HG03565 (cell line): ENCODE results near the gene SLC2A2.

Experiments used
- ATAC-seq: cut with Tn5 transposase; IDR thresholded peaks from one replicate; pipeline ENCODE4 v1.9.1; 2021; ENCODE audit warnings: mild to moderate bottlenecking, moderate library complexity; ENCODE audit not compliant: unreplicated experiment

SLC2A2 gene

DNA sequence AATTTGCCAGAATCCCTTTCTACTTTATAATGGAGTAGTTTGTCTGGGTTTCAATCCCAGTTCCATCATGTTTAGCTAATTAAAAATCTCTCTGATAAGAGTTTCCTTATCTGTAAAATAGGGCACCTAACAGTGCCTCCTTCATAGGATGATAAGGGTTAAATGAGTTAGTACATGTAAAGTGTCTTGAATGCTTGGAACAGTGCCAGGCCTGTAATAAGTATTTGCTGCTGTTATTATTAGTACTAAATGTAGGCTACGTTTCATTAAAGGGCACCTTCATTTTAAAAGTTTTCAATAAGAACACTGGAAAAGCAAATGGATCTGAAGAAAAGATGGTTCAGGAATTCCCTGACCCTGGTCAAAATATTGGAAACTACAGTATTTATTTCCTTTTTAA is 11.8 kb upstream of the SLC2A2 start:
- ATAC-seq: no peak

DNA sequence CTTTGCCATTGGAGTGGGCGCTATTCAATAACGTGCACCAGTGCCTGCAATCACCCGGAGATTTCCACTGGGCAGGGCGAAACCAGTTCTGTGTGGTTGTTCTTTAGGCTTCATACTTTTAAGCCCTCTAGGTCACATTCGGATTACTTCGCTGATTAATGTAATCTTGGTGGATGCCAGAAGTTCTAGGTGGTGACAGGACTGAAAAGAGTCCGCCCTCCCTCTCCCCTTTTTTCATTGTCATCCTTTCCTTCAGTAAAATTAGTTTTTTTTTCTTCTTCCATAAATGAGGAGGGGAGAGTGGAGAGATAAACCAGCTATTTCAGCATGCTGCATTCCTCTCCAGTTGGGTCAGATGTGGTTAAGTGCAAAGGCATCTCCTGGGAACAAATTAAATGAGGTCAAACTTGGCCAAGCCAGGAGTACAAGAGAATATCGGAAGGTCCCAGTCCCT is 2.3 kb upstream of the SLC2A2 start:
- ATAC-seq: no peak

- no peak for ATAC-seq
These were observed 1.7 kb upstream of the SLC2A2 start for GRCh38 chr3:171028025-171028778.

DNA sequence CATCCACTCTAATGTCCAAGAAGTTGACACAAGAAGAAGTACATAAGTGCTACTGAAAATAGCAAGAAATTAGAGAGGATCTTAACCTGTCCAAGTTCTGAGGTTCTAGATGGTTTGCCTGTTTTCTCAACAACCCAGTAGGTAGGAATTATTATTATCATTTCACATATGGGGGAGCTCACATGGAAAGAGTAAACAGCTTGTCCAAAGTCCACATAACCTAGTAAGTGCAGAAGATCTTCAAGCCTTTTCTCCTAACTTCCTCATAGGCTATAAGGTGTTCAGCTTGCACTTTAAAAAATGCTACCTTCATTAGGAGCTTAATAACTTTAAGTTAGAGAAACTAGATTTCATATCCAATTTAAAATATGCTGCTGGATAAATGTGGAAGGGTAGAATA is 3.0 kb downstream of the SLC2A2 start:
- ATAC-seq: no peak

- ATAC-seq: no peak
These were observed 5.1 kb downstream of the SLC2A2 start for GRCh38 chr3:171021377-171021776.

GRCh38 chr3:171018156-171018935 is 8.2 kb downstream of the SLC2A2 start:
- no peak for ATAC-seq

GRCh38 chr3:171013822-171014748 is 12.4 kb downstream of the SLC2A2 start:
- no peak for ATAC-seq

DNA sequence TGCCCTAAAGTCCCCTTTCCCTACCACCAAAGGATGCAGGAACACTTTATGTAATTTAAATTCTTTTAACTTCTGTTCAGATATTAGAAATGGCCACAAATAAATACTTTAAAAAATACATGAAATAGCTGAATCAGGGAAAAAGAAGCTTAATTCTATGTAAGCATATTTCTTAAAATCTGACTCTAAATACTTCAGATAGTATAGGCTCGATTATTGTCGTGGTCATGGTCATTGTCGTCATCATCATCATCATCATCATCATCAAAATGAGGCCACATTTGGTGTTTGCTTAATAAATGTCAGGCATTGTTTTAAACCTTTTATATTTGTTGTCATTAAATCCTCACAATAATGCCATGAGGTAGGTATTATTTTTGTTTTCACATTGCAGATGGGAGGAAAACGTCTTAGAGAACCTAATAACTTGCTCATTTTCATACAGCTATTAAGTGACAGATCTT is 14.6 kb downstream of the SLC2A2 start:
- no peak for ATAC-seq

GRCh38 chr3:171011109-171011872 is 15.2 kb downstream of the SLC2A2 start:
- no peak for ATAC-seq

DNA sequence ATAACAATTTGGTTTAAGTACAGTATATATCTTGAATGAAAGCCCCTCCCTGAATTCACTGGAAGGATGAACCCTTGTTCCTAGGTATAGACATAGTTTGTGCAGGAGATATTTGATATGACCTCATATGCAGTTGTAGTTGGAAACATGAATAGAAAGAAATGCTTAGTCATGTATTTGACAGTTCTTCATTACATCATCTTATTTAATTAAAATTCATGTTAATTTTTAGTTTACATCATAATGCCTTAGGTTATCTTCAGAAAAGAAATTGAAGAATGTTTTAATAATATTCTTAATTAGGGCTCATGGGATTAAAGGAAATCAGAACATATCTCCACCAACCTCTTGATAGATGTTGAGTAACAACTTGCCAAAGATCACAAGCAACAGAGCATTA is 19.2 kb downstream of the SLC2A2 start:
- ATAC-seq: no peak

- ATAC-seq: no peak
These were observed 20.9 kb downstream of the SLC2A2 start for GRCh38 chr3:171005648-171006047.

DNA sequence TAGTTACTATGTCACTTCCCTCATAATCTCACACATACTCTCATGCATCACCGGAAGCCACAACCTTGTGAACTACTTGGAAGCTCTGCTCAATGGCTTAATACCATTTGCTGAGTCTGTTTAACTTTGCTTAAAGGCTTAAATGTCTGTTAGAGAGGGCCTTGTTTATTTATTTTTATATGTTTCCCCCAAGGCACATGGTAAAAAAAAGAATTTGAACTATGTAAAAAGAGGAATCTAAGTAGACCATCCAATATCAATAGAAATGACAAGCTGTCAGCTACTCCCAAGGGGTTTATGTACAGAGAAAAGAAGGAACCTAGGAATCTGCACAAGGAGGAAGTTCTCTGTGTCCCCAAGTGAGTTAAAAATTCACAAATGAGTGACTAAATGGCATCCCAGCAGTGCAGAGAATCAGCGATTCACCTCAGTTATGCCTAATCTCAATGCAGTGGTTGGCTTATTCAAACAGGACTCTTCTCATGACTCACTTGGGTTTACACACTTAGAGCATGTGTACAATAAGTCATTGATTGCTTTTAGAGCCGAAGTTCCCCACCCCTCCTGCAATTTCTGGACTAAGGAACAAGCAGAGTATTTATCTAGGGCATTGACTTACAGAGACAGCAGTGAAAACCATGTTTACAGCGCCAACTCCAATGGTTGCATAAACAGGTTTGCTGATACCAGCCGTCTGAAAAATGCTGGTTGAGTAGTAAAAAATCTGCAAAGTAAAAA is 24.4 kb downstream of the SLC2A2 start:
- ATAC-seq: no peak

GRCh38 chr3:171001250-171001893 is 25.1 kb downstream of the SLC2A2 start:
- ATAC-seq: no peak

DNA sequence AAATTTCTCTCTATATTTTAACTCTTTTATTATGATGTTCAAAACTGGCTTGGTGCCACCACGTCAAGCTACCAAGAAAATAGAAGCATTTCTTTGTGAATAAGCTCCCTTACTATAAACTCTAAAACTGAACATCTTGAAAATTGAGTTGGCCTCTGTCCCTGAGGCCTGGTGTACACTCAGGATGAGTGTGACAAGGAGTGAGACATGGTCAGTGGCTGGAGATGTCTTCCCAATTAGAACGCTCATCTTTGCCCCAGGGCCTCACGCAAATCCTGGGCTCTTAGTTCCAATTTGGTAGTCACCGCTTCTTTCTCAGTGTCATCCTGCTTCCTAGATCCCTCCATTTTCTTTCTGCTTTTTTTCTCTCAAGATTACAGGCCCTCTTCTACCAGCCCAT is 26.2 kb downstream of the SLC2A2 start:
- ATAC-seq: no peak

DNA sequence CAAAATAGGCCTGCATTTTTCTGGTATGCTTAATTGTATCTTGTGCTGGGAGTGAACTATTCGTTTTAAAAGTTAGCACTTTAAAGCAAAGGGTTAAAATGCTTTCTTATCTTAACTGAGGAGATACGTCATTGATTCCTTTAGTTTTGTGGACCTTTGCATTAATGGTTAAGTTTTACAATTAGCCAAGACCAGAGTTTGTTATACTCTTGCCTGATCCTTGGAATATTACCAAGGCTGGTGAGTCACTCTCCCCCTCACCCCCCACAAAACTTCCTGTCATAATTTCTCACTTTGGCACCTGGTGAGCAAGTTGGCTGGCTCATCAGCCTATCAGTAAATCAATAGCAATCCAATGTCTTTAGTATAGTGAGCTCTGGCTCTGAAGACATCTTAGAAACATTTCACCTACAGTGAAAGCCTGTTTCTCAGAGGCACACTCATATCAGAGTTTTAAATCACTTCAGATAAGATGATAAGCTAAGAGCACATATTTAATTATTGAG is 26.7 kb downstream of the SLC2A2 start:
- no peak for ATAC-seq

DNA sequence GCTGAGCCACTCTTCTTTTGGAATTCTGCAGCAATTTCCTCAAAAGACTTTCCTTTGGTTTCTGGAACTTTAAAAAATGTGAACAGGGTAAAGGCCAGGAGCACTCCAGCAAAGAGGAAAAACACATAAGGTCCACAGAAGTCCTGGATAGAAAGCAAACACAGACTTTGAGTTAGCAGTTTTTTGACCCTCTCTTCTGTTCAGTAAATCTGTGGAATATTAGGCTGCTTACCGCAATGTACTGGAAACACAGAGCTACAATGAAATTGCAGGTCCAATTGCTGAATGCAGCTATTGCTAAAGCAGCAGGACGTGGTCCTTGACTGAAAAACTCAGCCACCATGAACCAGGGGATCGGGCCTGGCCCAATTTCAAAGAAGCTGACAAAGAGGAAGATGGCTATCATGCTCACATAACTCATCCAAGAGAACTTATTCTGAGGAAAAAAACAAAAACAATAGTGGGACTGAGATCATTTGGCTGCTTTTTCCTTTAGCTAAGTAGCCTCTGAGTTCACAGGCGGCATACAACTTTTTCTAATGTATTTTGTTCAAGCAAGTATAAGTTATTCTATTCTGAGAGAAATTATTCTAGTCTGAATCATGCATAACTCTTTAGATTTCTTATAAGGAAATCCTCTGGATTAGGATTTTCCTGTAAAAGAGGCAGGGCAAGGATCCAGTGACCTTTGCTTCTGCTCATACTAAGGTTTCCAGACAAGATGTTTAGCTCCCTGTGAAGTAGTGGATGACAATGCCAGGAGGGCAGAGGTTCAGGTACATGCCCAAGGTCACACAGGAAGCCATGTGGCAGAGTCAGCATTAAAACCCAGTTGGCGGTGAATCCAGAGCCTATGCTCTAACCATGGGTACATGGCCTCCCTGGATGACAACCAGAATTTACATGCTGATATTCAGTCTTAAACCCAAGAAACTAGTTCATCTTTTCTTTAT is 28.3 kb downstream of the SLC2A2 start:
- ATAC-seq: no peak

- ATAC-seq: no peak
These were observed 33.7 kb downstream of the SLC2A2 start for GRCh38 chr3:170992854-170993253.

DNA sequence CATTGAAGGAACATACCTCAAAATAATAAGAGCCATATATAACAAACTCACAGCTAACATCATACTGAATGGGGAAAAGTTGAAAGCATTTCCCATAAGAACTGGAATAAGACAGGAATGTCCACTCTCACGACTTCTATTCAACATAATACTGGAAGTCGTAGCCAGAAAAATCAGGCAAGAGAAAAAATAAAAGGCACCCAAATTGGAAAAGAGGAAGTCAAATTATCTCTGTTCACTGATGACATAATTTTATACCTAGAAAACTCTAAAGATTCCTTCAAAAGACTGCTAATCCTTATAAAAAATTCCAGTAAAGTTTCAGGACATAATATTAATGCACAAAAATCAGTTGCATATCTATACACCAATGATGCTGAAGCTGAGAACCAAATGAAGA is 34.9 kb downstream of the SLC2A2 start:
- ATAC-seq: no peak
